Neural cell (in vitro differentiated cells): ENCODE measurements around the gene CLDN15. TPM values are rescaled to one million over a fixed set of nuclear protein-coding genes. Genes with fewer than 3 reads are reported as not detected.
A peak's percentile ranks its signal among the peaks of the same experiment; 100 is the strongest.

Experiments used
- H2AFZ ChIP-seq: fragments of 200-600, 300-800 bp; sonication (generic), shearing (Covaris generic); 2 replicates; pipeline ENCODE4 v1.6.0; 2014; ENCODE audit warnings: low read depth, mild to moderate bottlenecking, antibody characterized with exemption, low read length, moderate library complexity
- H3F3A ChIP-seq: fragments of 200-600 bp; shearing (Covaris generic); 2 replicates; pipeline ENCODE4 v1.6.1; 2016; ENCODE audit warnings: mild to moderate bottlenecking, moderate library complexity, mixed read lengths, antibody characterized with exemption, low read length; ENCODE audit not compliant: insufficient read depth, poor library complexity, severe bottlenecking
- H3K27ac ChIP-seq: fragments of 200-600, 300-800 bp; sonication (generic), shearing (Covaris generic); 2 replicates; pipeline ENCODE4 v1.5.1; 2014; ENCODE audit warnings: mild to moderate bottlenecking, low read length, moderate library complexity
- H3K27me3 ChIP-seq: fragments of 300-800, 200-600 bp; sonication (generic), shearing (Covaris generic); 2 replicates; pipeline ENCODE4 v1.6.0; 2014; ENCODE audit warnings: mild to moderate bottlenecking, low read depth, low read length, moderate library complexity; ENCODE audit not compliant: insufficient read depth
- H3K36me3 ChIP-seq: fragments of 300-800, 200-600 bp; sonication (generic), shearing (Covaris generic); 2 replicates; pipeline ENCODE4 v1.5.1; 2014; ENCODE audit warnings: mild to moderate bottlenecking, antibody characterized with exemption, low read length, moderate library complexity; ENCODE audit not compliant: insufficient read depth
- H3K4me2 ChIP-seq: fragments of 300-800, 200-600 bp; sonication (generic), shearing (Covaris generic); 2 replicates; pipeline ENCODE4 v1.6.0; 2014; ENCODE audit warnings: mild to moderate bottlenecking, low read length
- H3K4me3 ChIP-seq: fragments of 300-800, 200-600 bp; sonication (generic), shearing (Covaris generic); 2 replicates; pipeline ENCODE4 v1.5.1; 2014; ENCODE audit warnings: mild to moderate bottlenecking, low read length, moderate library complexity
- H3K79me2 ChIP-seq: fragments of 200-600 bp; shearing (Covaris generic); replicated peaks from 2 replicates; pipeline ENCODE4 v1.6.0; 2014; ENCODE audit warnings: mild to moderate bottlenecking, low read length, moderate library complexity; ENCODE audit not compliant: insufficient read depth
- H3K9ac ChIP-seq: fragments of 300-800, 200-600 bp; sonication (generic), shearing (Covaris generic); 2 replicates; pipeline ENCODE4 v1.6.1; 2016; ENCODE audit warnings: mild to moderate bottlenecking, low read length, mixed read lengths
- H3K9me2 ChIP-seq: fragments of 200-600 bp; shearing (Covaris generic); 2 replicates; pipeline ENCODE4 v1.6.1; 2016; ENCODE audit warnings: mild to moderate bottlenecking, low read length, mixed read lengths; ENCODE audit not compliant: insufficient read depth
- H3K9me3 ChIP-seq: fragments of 200-600, 300-800 bp; sonication (generic), shearing (Covaris generic); 2 replicates; pipeline ENCODE4 v1.6.1; 2016; ENCODE audit warnings: mild to moderate bottlenecking, mixed run types, low read length, moderate library complexity, mixed read lengths
- H4K20me1 ChIP-seq: fragments of 200-600 bp; shearing (Covaris generic); 2 replicates; pipeline ENCODE4 v1.6.1; 2016; ENCODE audit warnings: mild to moderate bottlenecking, mixed run types; ENCODE audit not compliant: insufficient read depth
- CTCF ChIP-seq: fragments of 450-650 bp; IDR thresholded peaks from 2 replicates; pipeline ENCODE4 v1.5.1; 2014; ENCODE audit warnings: antibody characterized with exemption, mild to moderate bottlenecking, moderate library complexity; ENCODE audit not compliant: poor library complexity, severe bottlenecking
- EP300 ChIP-seq: fragments of 450-650 bp; conservative IDR thresholded peaks from 2 replicates; pipeline ENCODE4 v1.6.1; 2014; ENCODE audit warnings: antibody characterized with exemption, mild to moderate bottlenecking, moderate library complexity; ENCODE audit not compliant: poor library complexity, severe bottlenecking
- EZH2 ChIP-seq: fragments of 200-600, 300-800 bp; shearing (Covaris generic), sonication (generic); IDR thresholded peaks from 2 replicates; pipeline ENCODE4 v1.6.1; 2014; ENCODE audit warnings: antibody characterized with exemption, low read length, borderline replicate concordance, mild to moderate bottlenecking; ENCODE audit not compliant: insufficient read depth, poor library complexity, severe bottlenecking
- MXI1 ChIP-seq: fragments of 450-650 bp; conservative IDR thresholded peaks from 2 replicates; pipeline ENCODE4 v1.6.1; 2014; ENCODE audit warnings: antibody characterized with exemption, mild to moderate bottlenecking; ENCODE audit not compliant: poor library complexity, severe bottlenecking
- POLR2AphosphoS5 ChIP-seq: IDR thresholded peaks from 2 replicates; pipeline ENCODE4 v1.6.1; 2012
- RAD21 ChIP-seq: fragments of 450-650 bp; conservative IDR thresholded peaks from 2 replicates; pipeline ENCODE4 v1.6.1; 2014; ENCODE audit warnings: antibody characterized with exemption, mild to moderate bottlenecking, moderate library complexity
- REST ChIP-seq: IDR thresholded peaks from 2 replicates; pipeline ENCODE4 v1.6.1; 2012; ENCODE audit warnings: borderline replicate concordance
- SMC3 ChIP-seq: fragments of 450-650 bp; conservative IDR thresholded peaks from 2 replicates; pipeline ENCODE4 v1.6.1; 2014; ENCODE audit warnings: antibody characterized with exemption, mild to moderate bottlenecking, moderate library complexity; ENCODE audit not compliant: poor library complexity
- TAF1 ChIP-seq: IDR thresholded peaks from 2 replicates; pipeline ENCODE4 v1.6.1; 2012; ENCODE audit warnings: low read depth
- polyA plus RNA-seq: library from polyadenylated mRNA; depleted of rRNA; stranded (reverse); fragments of >200 nt; gene quantifications from 2 replicates; pipeline ENCODE4 v1.2.3, GENCODE V29; 2014

Gene CLDN15
- polyA plus RNA-seq, 1 donor from 2014 or later: 10.9 TPM

- Histone ChIP-seq H3K9me2 (no peaks in the 10 kb centered on the region), H3F3A (no peaks in the 10 kb centered on the region), H2AFZ (no peak overlapping the region), H3K9me3 (no peaks in the 10 kb centered on the region), H4K20me1 (no peaks in the 10 kb centered on the region), H3K27ac (no peak overlapping the region), H3K36me3 (no peaks in the 10 kb centered on the region), H3K4me3 (no peak overlapping the region), H3K9ac (no peak overlapping the region), H3K79me2 (peaks cover 31% of the 10 kb centered on the region), H3K4me2 (no peak overlapping the region), H3K27me3 (no peaks in the 10 kb centered on the region)
- TF ChIP-seq RAD21 (no peak), MXI1 (no peak), POLR2AphosphoS5 (no peak), EZH2 (no peak), TAF1 (no peak), CTCF (no peak), EP300 (no peak), SMC3 (no peak), REST (no peak)
These were observed 10.7 kb upstream of the CLDN15 start for GRCh38 chr7:101248276-101248675.

GRCh38 chr7:101245147-101245668, 7.6 kb upstream of the CLDN15 start:
- Histone ChIP-seq H3K27ac (peak overlapping the region; percentile 85), H3K4me3 (peak overlapping the region; percentile 99), H3K9me2 (no peaks in the 10 kb centered on the region), H4K20me1 (no peaks in the 10 kb centered on the region), H3F3A (no peaks in the 10 kb centered on the region), H3K36me3 (no peaks in the 10 kb centered on the region), H3K27me3 (no peaks in the 10 kb centered on the region), H3K4me2 (peak overlapping the region; percentile 75), H3K9ac (peak overlapping the region; percentile 86), H3K9me3 (no peaks in the 10 kb centered on the region), H3K79me2 (peaks cover 21% of the 10 kb centered on the region), H2AFZ (peak overlapping the region; percentile 89)
- TF ChIP-seq POLR2AphosphoS5 (peak; percentile 26), CTCF (no peak)
